ENCODE measurements around the gene AKAP3. TPM values are rescaled to one million over a fixed set of nuclear protein-coding genes. Genes with fewer than 3 reads are reported as not detected.
A peak's percentile ranks its signal among the peaks of the same experiment; 100 is the strongest.

The AKAP3 gene
- total RNA-seq (1 to 10 TPM; 2.0 to 2.8 TPM), polyA plus RNA-seq (1.6 TPM)

- ChIA-PET CTCF (interaction anchor here (1.1 to 1.5 kb wide), 3 partner anchors 9 to 43 kb away, joined by 3 to 6 read pairs (median 4); no protein-coding TSS in a partner anchor), POLR2A (interaction anchor here (1.3 kb wide), 1 partner anchor 43 kb away, joined by 5 read pairs; no protein-coding TSS in a partner anchor)
- Mint-ChIP-seq H3K27me3 (no peaks in the 10 kb centered on the region), H3K4me3 (peak within 1 kb of the TSS; percentile 91 to 98 (median 92)), H3K27ac (peak within 1 kb of the TSS; percentile 84 to 99 (median 94)), H3K4me1 (peaks cover 44 to 57% (median 57%) of the 10 kb centered on the region in 3 donors), H3K36me3 (peaks cover 0 to 29% (median 0%) of the 10 kb centered on the region in 3 donors), H3K9me3 (no peaks in the 10 kb centered on the region)
- no peaks in the 10 kb centered on the region for H3K27me3 ChIP-seq (ENCODE audit: insufficient read depth, low read length, poor library complexity, severe bottlenecking)
- peak within 1 kb of the TSS; percentile 87 for H3K27ac ChIP-seq (ENCODE audit: low read depth, low read length)
- peaks cover 16% of the 10 kb centered on the region for H3K4me1 ChIP-seq (ENCODE audit: insufficient read depth, low read length)
- no peaks in the 10 kb centered on the region for H3K9me3 ChIP-seq (ENCODE audit: low read length)
- no peaks in the 10 kb centered on the region for H3K36me3 ChIP-seq (ENCODE audit: insufficient read depth, low read length)
- peak within 1 kb of the TSS; percentile 92 for H3K4me3 ChIP-seq (ENCODE audit: low read length)
- peak; percentile 61 to 87 (median 76) for DNase-seq
Observed at GRCh38 chr12:4648501-4649357, at the start of gene AKAP3, which contains the start of gene NDUFA9. Gene AKAP3, minus strand, starts transcription at chr12:4649051. Its CDS starts 10,855 bp downstream, at chr12:4638196. Gene NDUFA9, plus strand, starts transcription at chr12:4649114. Its CDS starts 13 bp downstream, at chr12:4649127.

DNA sequence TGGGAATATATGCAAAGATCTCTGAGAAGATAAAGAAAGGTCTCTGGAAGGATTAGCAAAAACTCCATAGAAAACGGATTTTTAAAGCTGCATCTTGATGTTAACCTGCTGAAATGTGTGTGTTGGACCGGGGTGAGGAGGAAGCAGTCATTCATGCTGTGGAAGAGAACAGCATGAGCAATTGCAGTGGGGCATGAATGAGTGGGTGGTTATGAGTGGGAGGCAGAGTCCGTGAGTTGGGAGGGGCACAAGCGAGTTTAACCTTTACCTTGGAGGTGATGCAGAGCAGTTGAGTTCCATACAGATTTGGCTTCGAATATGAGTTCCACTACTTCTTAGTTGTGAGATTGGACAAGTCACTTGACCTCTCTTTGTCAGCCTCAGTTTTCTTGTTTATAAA is 41.9 kb upstream of the AKAP3 start:
- H3K9me3 ChIP-seq (ENCODE audit: low read length) = no peaks in the 10 kb centered on the region

GRCh38 chr12:4685317-4685716 is 36.5 kb upstream of the AKAP3 start:
- no peak overlapping the region for H3K27ac ChIP-seq (ENCODE audit: low read depth, low read length)
- H3K4me3 Mint-ChIP-seq = no peak overlapping the region
- no peaks in the 10 kb centered on the region for H3K4me1 Mint-ChIP-seq
- CTCF ChIA-PET = interaction anchor here (1.2 kb wide), 1 partner anchor 8 kb away, joined by 3 read pairs; no protein-coding TSS in a partner anchor
- H3K36me3 ChIP-seq (ENCODE audit: insufficient read depth, low read length) = peaks cover 33% of the 10 kb centered on the region
- no peaks in the 10 kb centered on the region for H3K27me3 ChIP-seq (ENCODE audit: insufficient read depth, low read length, poor library complexity, severe bottlenecking)
- peak overlapping the region in 1 of 8 donors; percentile 42 for H3K27ac Mint-ChIP-seq
- H3K4me1 ChIP-seq (ENCODE audit: insufficient read depth, low read length) = no peaks in the 10 kb centered on the region
- peaks cover 31 to 82% (median 36%) of the 10 kb centered on the region in 3 donors for H3K36me3 Mint-ChIP-seq
- DNase-seq = no peak
- no peak overlapping the region for H3K4me3 ChIP-seq (ENCODE audit: low read length)
- H3K9me3 Mint-ChIP-seq = no peaks in the 10 kb centered on the region
- POLR2A ChIA-PET = no interaction called here
- H3K9me3 ChIP-seq (ENCODE audit: low read length) = no peaks in the 10 kb centered on the region
- H3K27me3 Mint-ChIP-seq = no peaks in the 10 kb centered on the region

More for the DNA sequence above, 41.9 kb upstream of the AKAP3 start:
- DNase-seq = no peak
- Histone ChIP-seq H3K4me3 (ENCODE audit: low read length) (no peak overlapping the region), H3K36me3 (ENCODE audit: insufficient read depth, low read length) (peaks cover 13% of the 10 kb centered on the region), H3K27ac (ENCODE audit: low read depth, low read length) (no peak overlapping the region), H3K4me1 (ENCODE audit: insufficient read depth, low read length) (no peaks in the 10 kb centered on the region), H3K27me3 (ENCODE audit: insufficient read depth, low read length, poor library complexity, severe bottlenecking) (no peaks in the 10 kb centered on the region)
- no peaks in the 10 kb centered on the region for H3K4me1 Mint-ChIP-seq
- peak overlapping the region in 1 of 8 donors; percentile 24 for H3K27ac Mint-ChIP-seq
- H3K27me3 Mint-ChIP-seq = no peaks in the 10 kb centered on the region
- H3K36me3 Mint-ChIP-seq = peaks cover 13 to 60% (median 22%) of the 10 kb centered on the region in 3 donors
- H3K9me3 Mint-ChIP-seq = no peaks in the 10 kb centered on the region
- CTCF ChIA-PET = no interaction called here
- POLR2A ChIA-PET = no interaction called here
- no peak overlapping the region for H3K4me3 Mint-ChIP-seq

GRCh38 chr12:4681732-4682131 is 32.9 kb upstream of the AKAP3 start:
- H3K36me3 ChIP-seq (ENCODE audit: insufficient read depth, low read length) = peaks cover 23% of the 10 kb centered on the region

DNA sequence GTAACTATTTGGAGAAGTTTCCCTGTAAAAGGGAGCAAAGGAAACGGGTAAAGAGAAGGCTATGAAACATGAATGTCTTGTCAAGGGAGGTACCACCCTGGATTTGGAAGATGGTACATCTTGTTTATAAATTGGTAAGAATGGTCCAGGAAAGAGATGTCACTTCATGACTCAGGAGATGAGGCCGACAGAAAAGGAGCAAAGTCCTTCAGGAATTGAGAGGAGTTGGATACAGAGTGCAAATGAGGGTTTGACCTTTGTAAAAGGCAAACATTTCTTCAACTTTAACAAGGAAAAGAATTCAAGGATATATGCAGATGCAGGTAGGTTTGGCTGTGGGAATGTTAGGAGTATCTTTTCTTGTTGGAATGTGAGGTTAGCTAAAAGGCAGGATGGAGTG is 30.9 kb upstream of the AKAP3 start:
- Mint-ChIP-seq H3K4me1 (no peaks in the 10 kb centered on the region), H3K27ac (peak overlapping the region in 2 of 8 donors; percentile 3 to 8), H3K4me3 (no peak overlapping the region), H3K9me3 (no peaks in the 10 kb centered on the region), H3K27me3 (no peaks in the 10 kb centered on the region), H3K36me3 (peaks cover 12 to 46% (median 17%) of the 10 kb centered on the region in 3 donors)
- Histone ChIP-seq H3K9me3 (ENCODE audit: low read length) (no peaks in the 10 kb centered on the region), H3K4me1 (ENCODE audit: insufficient read depth, low read length) (no peaks in the 10 kb centered on the region), H3K36me3 (ENCODE audit: insufficient read depth, low read length) (peaks cover 9% of the 10 kb centered on the region), H3K27ac (ENCODE audit: low read depth, low read length) (no peak overlapping the region), H3K27me3 (ENCODE audit: insufficient read depth, low read length, poor library complexity, severe bottlenecking) (no peaks in the 10 kb centered on the region), H3K4me3 (ENCODE audit: low read length) (no peak overlapping the region)
- no peak for DNase-seq
- POLR2A ChIA-PET = no interaction called here
- CTCF ChIA-PET = no interaction called here

More at GRCh38 chr12:4681732-4682131, 32.9 kb upstream of the AKAP3 start:
- Mint-ChIP-seq H3K27me3 (no peaks in the 10 kb centered on the region), H3K4me3 (no peak overlapping the region), H3K27ac (peak overlapping the region in 1 of 8 donors; percentile 83), H3K4me1 (no peaks in the 10 kb centered on the region), H3K9me3 (no peaks in the 10 kb centered on the region), H3K36me3 (peaks cover 30 to 65% (median 30%) of the 10 kb centered on the region in 3 donors)
- ChIA-PET POLR2A (no interaction called here), CTCF (no interaction called here)
- Histone ChIP-seq H3K27ac (ENCODE audit: low read depth, low read length) (no peak overlapping the region), H3K9me3 (ENCODE audit: low read length) (no peaks in the 10 kb centered on the region), H3K27me3 (ENCODE audit: insufficient read depth, low read length, poor library complexity, severe bottlenecking) (no peaks in the 10 kb centered on the region), H3K4me1 (ENCODE audit: insufficient read depth, low read length) (no peaks in the 10 kb centered on the region), H3K4me3 (ENCODE audit: low read length) (no peak overlapping the region)
- no peak for DNase-seq

DNA sequence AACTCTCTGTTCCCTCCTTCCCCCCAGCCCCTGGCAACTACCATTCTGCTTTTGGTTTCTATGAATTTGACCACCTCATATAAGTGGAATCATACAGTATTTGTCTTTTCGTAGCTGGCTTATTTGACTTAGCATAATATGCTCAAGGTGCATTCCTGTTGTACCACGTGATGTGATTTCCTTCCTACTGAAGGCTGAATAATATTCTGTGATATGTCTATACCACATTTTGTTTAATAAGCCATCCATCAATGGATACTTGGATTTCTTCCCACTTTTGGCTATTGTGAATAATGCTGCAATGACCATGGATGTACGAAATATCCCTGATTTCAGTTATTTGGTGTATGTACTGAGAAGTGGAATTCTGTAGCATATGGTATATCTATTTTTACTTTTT is 16.4 kb upstream of the AKAP3 start:
- Mint-ChIP-seq H3K27ac (no peak overlapping the region), H3K4me3 (no peak overlapping the region), H3K27me3 (no peaks in the 10 kb centered on the region), H3K9me3 (no peaks in the 10 kb centered on the region), H3K4me1 (peaks cover 5 to 11% (median 10%) of the 10 kb centered on the region in 3 donors), H3K36me3 (peaks cover 22 to 50% (median 42%) of the 10 kb centered on the region in 3 donors)
- H3K36me3 ChIP-seq (ENCODE audit: insufficient read depth, low read length) = peaks cover 71% of the 10 kb centered on the region
- ChIA-PET POLR2A (no interaction called here), CTCF (no interaction called here)
- H3K4me1 ChIP-seq (ENCODE audit: insufficient read depth, low read length) = no peaks in the 10 kb centered on the region
- H3K27ac ChIP-seq (ENCODE audit: low read depth, low read length) = no peak overlapping the region
- no peaks in the 10 kb centered on the region for H3K27me3 ChIP-seq (ENCODE audit: insufficient read depth, low read length, poor library complexity, severe bottlenecking)
- no peaks in the 10 kb centered on the region for H3K9me3 ChIP-seq (ENCODE audit: low read length)
- DNase-seq = no peak
- H3K4me3 ChIP-seq (ENCODE audit: low read length) = no peak overlapping the region

- H3K27ac ChIP-seq (ENCODE audit: low read depth, low read length) = no peak overlapping the region
- POLR2A ChIA-PET = no interaction called here
- peaks cover 5 to 11% (median 10%) of the 10 kb centered on the region in 3 donors for H3K4me1 Mint-ChIP-seq
- H3K4me3 ChIP-seq (ENCODE audit: low read length) = no peak overlapping the region
- no peaks in the 10 kb centered on the region for H3K9me3 Mint-ChIP-seq
- H3K36me3 Mint-ChIP-seq = peaks cover 20 to 41% (median 38%) of the 10 kb centered on the region in 3 donors
- H3K4me1 ChIP-seq (ENCODE audit: insufficient read depth, low read length) = no peaks in the 10 kb centered on the region
- H3K27me3 ChIP-seq (ENCODE audit: insufficient read depth, low read length, poor library complexity, severe bottlenecking) = no peaks in the 10 kb centered on the region
- DNase-seq = no peak
- CTCF ChIA-PET = no interaction called here
- no peak overlapping the region for H3K4me3 Mint-ChIP-seq
- H3K27me3 Mint-ChIP-seq = no peaks in the 10 kb centered on the region
- peaks cover 76% of the 10 kb centered on the region for H3K36me3 ChIP-seq (ENCODE audit: insufficient read depth, low read length)
- H3K9me3 ChIP-seq (ENCODE audit: low read length) = no peaks in the 10 kb centered on the region
- no peak overlapping the region for H3K27ac Mint-ChIP-seq
Observed at GRCh38 chr12:4663971-4664505, 15.2 kb upstream of the AKAP3 start.

DNA sequence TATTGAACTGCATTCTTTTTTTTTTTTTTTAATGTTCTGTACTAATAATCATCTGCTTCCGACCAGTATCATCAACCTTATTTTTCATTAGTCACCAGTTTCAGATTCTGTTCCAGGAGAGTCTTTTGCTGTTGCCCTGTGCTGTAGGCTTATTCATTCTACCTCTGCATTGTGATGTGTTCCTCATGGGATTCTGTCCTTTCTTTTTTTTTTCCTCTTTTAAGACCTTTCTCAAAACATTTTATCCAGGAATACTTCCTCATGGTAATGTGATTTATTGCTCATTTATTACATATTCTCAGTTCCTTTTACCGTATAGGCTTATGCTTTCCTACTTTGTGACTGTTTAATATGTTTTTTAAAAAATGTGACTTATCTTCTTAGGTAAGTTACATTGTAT is 4.8 kb upstream of the AKAP3 start:
- Histone ChIP-seq H3K9me3 (ENCODE audit: low read length) (no peaks in the 10 kb centered on the region), H3K27ac (ENCODE audit: low read depth, low read length) (no peak overlapping the region), H3K4me3 (ENCODE audit: low read length) (no peak overlapping the region), H3K27me3 (ENCODE audit: insufficient read depth, low read length, poor library complexity, severe bottlenecking) (no peaks in the 10 kb centered on the region), H3K4me1 (ENCODE audit: insufficient read depth, low read length) (peaks cover 16% of the 10 kb centered on the region), H3K36me3 (ENCODE audit: insufficient read depth, low read length) (peaks cover 27% of the 10 kb centered on the region)
- peak overlapping the region in 2 of 7 donors; percentile 19 to 38 for H3K4me3 Mint-ChIP-seq
- CTCF ChIA-PET = no interaction called here
- H3K9me3 Mint-ChIP-seq = no peaks in the 10 kb centered on the region
- POLR2A ChIA-PET = no interaction called here
- peaks cover 49 to 60% (median 52%) of the 10 kb centered on the region in 3 donors for H3K4me1 Mint-ChIP-seq
- peak overlapping the region in 2 of 8 donors; percentile 18 to 61 for H3K27ac Mint-ChIP-seq
- no peaks in the 10 kb centered on the region for H3K27me3 Mint-ChIP-seq
- peaks cover 0 to 71% (median 10%) of the 10 kb centered on the region in 3 donors for H3K36me3 Mint-ChIP-seq
- DNase-seq = no peak

Measured in CD8-positive, alpha-beta memory T cell (primary cell).